HS-5 (cell line): ENCODE results near the gene CLEC16A.
"Not testable (repeated sequence)": the region's sequence is repeated elsewhere in the genome, so short reads cannot be mapped to it uniquely, and the experiment has no call there.

ENCODE experiments used
- DNase-seq: peaks from one replicate; pipeline ENCODE4 v3.0.0-alpha.2; 2012; ENCODE audit warnings: low read depth

The CLEC16A gene

DNA sequence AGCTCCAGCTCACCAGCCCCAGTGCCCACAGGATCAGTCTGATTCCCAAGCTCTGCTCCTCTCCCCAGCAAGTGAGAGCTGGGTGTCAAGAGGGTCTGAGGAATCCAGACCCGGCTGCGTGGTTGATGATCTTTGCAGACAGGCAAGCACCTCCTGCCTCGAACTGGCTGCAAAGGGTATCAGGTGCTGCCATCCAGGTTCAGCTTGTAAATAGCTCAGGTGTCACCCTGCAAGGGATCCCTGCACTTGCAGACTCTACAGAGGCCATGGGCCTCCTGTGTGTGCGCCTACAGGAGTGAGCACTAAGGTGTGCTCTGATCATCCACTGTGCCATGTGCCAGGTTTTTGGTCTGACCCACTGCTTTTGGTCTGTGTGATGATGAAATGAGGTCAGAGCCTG, 18.3 kb upstream of the CLEC16A start:
- DNase-seq = no peak

DNA sequence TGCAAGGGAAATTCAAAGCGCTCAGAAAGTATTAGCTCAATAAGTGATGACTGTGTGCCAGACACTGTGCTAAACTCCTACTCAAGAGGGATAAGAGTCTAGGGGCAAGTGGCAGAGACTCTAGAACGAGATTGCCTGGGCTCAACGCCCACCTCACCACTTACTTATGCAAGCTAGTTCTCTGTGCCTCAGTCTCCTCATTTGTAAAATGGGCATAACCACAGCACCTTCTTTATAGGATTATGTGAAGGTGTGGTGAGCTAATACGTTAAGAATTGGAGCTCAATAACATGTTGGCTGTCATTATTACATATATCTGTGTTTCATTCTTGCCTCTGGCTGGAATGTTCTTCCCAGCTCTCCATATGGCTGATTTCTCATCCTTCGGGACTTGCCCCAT, 17.5 kb upstream of the CLEC16A start:
- DNase-seq = no peak

DNA sequence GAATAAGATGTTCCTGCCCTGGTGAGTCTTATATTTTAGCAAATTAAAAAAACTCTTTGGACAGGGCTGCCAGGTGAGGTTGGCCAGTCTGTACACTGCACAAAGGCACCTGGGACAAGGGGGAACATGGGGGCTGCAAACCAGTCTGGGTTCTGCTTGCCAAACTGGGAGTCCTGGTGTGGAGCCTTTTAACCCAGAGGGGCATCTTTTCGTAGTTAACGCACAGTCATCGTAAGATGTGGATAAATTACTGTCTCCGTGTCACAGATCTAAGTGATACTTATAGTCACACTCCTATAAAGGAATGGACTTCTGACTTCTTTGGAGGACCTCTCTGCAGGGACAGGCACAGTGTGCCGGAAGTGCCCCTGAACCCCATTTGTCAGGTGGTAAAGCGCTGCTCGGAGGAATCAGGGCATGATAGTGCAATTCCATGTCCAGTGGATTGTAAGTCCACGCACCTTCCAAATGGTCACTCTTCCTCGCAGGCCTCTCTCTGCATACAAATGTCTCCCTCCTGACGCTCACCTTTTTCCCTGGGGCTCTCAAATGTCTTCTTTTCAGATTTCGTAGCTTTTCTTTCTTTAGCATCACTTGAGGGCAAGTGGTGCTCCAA, 16.8 kb upstream of the CLEC16A start:
- no peak for DNase-seq

DNA sequence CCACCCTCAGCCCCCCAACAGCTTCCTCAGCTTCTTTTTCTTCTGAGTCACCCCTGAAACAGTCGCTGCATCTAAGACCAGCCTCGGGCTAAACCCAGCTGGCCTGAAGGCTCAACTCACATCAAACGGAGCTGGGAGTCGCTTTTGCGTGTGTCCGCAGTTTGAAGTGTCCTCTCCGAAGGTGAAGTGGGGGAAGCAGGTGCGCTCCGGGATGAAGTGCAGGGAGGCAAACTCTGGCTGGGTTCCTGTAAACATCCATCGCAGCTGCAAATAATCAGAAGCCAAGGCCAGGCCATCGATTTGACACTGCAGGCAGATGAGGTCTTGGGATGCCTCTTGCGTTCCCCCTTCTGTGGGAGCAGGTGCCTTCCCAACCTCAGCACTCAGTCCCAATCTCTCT, 15.3 kb upstream of the CLEC16A start:
- DNase-seq = not testable (repeated sequence)

DNA sequence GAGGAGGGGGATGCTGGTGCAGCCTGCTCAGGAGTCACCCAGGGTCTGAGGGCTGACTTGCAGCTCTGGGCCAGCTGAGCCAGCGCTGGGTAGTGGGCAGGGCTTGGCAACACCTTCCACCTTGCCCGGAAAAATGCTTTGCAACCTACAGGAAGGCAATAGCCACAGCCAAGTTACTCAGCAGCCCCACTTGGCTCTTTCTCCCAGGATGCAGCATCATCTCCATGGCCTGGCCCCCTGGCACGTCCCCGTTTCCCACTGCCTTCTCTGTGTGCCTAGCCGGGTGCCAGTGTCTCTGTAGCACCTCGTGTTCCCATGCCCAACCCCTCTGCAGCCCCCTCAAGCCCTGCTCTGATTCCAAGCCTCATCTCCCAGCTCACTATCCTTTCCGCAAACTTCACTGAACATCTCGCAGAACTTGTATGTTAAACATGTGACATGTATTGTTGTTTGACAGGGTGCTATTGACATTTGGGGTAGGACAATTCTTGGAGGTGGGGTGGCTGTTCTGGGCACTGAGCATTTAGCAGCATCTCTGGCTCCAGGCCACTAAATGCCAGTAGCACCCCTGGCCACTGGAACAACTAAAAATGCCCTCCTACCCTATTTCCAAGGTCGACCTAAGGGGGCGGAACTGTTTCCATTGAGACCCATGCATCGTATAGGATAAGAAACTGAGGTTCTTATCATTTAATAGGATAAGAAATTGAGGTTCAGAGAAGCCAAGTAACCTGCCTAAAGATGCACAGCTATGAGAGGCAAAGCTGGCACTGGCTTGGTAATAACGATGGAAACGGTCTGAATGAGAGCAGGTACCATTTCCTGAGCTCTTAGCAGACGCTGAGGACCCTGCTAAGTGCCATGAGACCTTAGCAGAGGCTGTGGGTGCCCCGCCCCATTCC, 14.3 kb upstream of the CLEC16A start:
- no peak for DNase-seq

DNA sequence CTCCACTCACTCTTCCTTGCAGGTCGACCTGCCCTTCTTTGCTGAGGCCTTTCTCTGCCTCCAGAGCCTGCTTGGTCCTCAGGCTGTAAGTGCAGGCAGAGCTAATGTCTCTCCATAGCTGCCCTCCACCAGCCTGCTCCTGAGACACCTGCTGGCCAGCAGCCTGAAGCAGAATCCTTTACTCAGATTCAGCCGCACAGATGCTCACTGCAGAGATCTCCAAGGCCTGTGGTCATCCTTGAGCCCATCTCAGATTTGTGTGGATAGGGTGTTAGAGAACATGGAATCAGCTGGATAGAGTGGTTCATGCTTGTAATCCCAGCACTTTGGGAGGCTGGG, 13.6 kb upstream of the CLEC16A start:
- DNase-seq = no peak

DNA sequence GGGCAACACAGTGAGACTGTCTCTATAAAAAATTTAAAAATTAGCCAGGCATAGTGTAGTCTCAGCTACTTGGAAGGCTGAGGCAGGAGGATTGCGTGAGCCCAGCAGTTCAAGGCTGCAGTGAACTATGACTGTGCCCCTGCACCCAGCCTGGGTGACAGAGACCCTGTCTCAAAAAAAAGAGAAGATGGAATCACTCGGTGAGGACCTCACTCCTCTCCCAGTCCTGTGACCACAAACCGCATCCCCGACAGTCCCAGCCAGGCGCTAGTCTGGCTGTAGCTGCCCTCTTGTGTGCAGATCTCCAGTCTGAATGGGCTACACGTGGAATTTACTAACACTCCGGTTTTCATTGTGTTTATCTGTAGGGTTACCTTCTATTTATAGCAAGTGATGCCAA, 13.2 kb upstream of the CLEC16A start:
- no peak for DNase-seq

DNA sequence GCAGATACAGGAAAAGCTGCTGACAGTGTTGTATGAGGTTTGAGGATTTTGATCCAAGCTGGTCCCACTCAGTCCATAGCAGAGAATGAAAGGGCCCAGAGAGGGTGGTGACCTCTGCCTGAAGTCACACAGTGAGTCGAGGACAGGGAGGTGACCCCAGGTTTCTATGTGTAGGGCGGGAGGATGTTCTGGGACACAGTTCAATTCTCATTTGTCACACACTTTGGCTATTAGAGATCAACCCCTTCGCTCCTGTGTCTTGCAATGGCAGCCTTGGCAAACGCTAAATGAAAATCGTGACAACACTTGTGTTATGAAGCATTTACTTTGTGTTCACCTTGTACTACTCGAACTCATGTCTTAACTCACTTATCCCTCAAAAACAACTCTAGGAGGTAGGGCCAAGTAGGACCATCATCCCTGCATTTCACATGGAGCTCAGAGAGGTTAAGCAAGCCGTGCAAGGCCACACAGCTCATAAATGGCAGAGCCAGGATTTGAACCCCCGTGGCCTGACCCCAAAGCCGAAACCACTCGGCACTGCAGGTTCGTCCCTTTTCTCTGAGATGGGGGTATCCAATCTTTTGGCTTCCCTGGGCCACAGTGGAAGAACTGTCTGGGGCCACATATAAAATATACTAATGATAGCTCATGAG, 12.3 kb upstream of the CLEC16A start:
- DNase-seq = no peak

DNA sequence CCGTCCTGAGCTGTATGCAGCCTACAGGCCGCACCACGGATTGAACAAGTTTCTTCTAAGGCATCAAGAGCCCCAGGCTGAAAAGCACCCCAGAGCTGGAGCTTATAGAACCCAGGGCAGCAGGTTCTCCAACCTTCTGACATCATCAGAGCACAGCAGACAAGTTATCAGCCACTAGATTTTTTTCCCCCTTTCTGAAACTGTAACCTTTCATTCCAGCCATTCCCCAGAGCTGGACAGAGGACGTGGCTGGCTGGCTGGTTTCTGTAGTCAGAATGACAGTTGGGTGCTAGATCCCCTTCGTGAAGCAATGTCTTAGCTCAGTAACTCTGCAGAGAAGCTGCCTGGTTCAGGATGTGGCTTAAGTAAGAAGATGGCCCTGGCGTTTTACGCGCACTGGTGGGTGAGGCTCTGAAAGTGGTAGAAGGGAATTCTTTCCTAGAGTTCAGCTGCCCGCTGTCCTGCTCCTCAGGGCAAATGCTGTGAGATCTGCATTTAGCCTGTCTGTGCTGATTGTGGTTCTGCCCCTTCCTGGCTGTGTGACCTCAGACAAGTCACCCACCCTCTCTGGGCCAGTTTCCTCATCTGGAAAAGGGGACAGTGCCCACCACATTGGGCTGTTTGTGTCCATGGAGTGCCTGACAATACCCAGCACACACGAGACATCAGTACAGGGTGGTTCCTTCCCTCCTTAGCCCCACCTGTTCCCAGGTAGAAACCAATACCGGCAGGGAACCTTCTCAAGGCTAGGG, 11.2 kb upstream of the CLEC16A start:
- no peak for DNase-seq

DNA sequence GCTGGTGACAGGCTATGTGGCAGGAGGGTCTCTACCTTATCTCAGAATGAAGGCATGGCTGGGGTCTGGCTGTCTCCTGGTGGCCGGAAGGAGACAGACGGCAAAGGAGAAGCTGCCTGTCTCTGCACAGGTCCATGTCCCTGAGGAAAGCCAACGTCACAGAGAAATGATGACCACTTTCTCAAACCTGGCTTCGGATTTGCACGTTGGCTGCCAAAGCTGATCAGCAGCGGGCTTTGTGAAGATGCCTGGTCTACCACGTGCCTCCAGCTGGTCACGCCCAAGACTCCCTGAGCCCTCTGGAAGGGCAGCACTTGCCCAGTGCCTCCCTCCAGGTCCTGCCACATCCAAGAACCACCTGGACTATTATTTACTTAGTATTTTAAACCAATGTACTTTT, 10.5 kb upstream of the CLEC16A start:
- no peak for DNase-seq

DNA sequence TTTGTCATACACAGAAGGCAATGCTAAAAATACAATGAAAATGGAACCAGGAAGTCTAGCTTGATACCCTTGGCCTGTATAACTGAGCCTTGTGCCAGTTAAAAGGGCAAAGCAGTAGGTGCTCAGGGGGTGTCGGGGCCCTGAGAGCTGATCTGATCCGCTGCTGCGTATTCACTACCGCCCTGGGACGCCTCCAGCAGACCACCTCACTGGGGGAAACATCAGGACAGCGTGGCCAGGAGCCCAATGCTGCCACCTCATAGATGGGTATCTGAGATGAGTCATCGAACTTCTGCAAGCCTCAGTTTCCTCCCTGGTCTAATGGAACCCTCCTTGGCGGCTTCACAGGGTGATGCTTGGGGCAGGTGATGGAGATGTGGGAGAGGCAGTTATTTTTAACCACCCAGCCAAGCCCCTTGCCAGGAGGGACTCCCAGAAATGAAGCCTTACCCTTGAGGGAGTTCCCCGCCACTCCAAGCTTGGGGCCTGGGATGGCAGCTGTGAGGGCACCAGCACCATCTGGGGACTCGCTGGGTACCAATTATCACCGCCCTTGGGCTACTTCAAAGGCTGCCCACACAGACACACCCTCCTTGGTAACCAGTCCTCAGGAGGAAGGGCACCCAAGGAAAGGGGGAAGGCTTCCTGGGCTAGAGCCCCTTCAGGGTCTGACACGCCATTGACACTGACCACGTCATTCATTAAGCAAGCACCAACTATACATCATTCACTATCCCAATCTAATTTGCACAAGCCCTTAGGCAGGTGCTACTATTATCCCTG, 9.8 kb upstream of the CLEC16A start:
- DNase-seq = no peak

DNA sequence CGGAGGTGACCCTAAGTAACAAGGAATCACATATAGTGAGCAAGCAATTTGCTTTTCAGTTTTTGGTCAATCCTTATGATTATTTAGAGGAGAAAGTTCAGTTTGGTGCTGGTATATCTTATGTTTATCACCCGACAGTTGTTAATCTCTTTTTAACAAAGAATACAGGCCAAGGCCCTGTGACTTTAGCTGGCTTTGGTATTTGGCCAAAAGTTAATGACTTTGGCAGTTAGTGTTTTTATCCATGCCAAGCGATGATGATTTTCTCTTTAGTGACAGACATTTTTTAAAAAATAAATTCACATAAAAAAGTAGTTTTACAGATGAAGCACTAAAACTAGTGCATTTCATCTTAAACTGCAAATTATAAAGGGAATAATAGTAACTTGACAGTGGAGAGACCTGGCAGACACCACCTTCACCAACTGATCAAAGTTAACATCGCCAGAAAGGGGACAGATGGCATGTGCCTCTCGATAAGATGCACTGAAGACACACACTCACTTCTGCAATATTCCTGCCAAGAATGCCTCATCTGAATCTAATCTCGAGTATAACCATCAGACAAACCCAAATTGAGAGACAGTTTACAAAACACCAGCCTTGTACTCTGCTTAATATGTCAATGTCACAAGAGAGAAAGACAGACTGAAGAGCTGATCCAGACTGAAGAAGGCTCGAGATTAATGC, 9.0 kb upstream of the CLEC16A start:
- no peak for DNase-seq

DNA sequence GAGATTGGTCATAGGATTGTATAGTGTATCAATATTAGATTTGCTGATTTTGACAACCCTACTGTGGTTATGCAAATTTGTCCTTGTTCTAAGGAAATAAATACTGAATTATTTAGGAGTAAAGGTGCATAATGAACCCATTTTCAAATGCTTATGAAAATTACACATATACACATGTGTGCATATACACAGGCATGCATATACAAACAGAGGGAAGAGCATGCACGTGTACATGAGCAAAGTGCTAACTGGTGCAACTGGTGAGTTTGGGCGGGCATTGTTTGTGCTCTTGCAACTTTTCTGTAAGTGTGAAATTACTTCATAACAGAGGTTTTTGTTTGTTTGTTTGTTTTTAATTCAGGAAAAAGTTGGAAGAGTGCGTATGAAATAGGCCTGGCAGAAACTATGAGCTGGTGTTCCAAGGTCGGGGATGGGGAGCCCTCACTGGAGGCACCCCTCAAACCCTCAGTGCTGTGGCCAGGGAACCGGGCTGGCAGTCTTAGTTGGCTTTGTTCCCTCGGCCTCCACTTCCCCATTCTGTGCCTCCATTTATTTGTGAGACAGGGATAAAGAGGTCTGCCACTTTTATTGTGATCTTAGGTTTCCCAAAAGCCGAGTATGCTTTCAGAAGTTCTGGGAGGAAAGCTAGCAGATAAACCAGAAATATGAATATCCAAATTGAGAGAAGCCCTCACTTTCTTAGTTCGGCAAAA, 7.9 kb upstream of the CLEC16A start:
- DNase-seq = no peak

DNA sequence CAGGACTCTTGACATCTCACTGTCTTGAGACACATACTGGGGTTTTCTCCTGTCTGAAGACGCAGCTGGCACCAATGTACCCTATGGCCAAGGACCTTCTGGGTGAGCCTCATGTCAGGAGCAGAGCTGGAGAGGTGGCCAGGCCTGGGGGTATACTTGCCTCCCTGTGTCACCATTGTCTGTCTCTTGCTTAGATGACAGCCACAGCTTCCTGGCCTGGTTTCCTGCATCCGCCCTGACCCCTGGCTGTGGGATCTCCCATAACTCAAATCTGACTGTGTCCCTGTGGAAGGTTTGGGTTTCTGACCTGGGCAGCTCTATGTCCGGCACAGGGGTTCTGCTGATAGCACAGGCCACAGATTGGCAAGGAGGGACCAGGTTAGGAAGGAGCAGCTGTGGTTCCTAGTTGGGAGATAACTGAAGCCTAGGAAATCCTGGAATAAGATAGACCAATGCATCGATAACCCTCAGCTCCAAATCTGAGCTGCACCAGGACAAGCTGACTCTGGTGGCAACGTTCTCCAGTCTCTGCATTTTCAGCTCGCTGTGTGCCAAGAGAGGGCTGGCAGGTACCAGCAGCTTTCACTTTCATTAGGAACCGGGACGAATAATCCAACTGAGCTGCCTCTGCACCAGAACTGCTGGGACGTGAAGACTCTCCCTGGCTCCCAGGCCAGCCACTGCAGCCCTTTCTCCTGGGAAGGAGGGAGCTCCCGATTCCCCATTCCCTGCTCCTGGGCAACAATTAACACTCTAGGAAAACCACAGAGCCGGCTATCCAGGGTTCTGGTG, 7.1 kb upstream of the CLEC16A start:
- DNase-seq = no peak

DNA sequence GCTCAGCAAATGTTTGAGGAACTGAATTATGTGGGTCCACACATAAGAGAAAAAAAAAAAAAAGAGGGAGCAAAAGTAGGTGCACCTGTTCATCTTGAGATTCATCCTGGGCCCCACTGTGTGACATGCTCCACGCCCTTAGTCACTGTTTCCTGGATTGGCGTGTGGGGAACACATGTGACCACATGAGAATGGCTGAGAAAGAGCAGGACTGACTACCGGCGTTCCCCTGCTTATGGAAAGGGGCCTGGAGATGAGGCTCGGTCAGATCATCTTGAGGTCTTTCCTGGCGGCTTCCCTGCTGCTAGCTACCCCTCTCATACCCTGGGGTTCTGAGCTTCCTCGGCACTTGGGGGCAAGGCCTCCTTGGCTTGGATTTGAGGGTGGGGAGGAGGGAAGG, 6.0 kb upstream of the CLEC16A start:
- no peak for DNase-seq

DNA sequence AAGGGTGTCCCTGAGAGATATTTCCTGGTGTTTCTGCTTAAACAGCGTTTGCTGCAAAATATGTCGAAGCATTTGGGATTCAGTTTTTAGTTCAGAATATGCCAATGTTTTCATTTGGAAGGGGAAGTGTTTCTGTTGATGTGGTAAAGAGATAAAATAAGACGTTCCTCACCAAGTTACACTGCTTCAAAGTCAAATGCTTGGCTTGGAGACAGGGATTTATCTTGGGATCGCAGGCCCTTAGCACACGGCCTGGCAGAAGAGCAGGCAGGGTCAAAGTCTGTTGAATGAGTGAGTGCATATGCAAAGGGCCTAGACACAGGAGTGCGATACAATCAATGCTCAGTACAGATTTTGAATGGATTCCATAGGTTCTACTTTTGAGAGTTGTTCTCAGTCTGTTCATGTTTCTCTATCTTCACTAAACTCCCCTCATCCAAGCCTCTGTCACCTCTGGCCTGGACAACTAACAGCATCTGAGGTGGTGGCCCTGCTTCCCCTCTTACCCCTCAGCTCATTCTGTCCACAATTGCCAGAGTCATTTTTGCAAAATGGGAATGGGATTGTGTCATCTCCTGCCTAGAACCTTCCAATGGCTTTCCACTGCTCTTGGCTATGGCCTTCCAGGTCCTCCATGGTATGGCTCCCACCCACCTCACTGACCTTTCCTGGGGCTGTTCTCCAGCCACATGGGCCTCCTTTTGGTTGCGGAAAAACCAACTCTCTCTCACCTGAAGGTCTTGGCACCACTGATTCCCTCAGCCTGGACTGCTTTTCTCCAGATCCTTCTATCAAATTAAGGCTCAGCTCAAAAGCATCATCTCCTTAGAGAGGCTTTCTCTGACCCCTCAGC, 5.3 kb upstream of the CLEC16A start:
- no peak for DNase-seq

DNA sequence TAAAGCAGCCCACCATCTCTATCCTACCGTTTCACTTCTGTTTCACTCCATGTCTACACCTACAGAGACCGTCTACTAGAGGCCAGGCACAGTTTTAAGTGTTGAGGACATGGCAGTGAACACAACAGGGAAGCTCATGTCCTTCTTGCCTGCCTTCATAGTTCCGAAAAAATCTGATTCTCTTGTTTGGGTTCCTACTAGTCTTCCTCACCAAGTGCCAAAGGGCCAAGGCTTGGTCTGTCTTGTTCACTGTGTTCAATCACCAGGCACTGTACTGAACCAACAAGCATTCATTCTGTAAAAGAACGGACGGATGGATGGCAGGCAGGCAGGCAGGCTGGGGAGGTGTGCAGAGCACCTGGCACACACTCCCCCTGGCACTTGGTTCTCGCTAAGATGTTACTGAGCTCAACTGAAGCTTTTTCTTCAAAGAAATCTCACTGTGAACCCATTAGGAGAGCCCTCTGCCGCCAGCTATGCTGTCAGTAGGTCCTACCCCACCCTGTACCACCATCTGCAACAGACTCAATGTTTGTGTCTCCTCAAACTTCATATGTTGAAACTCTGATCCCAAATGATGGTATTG, 4.6 kb upstream of the CLEC16A start:
- DNase-seq = no peak

DNA sequence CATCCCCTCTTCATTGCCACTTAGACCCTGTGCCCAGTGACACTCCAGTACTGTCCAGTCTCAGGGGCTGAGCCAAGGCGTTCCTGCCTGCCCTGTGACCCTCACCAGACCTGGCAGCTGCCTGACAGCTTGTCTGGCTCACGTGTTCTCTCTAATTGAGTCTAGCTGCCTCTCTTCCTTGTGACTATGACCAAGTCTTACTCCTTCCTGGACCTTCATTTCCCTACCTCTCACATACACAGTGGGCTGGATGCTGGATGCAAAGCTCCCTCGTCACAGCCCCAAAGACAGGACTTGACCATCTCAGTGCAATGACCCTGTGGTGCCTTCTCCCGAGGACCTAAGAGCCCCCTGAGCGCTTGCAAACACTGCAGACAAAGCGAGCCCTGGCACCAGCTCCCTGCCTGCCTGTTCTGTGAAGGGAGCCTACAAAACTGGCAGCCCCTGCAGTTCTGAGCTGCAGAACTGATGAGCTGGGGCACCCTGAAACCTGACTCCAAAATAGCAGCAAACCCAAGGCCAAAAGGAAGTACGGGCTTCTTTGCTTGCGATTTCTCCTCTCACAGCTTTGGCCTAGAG, 3.8 kb upstream of the CLEC16A start:
- no peak for DNase-seq
